ENCODE data around the gene EFR3B.
"Not testable (repeated sequence)": the region's sequence is repeated elsewhere in the genome, so short reads cannot be mapped to it uniquely, and the experiment has no call there.

Gene EFR3B

DNA sequence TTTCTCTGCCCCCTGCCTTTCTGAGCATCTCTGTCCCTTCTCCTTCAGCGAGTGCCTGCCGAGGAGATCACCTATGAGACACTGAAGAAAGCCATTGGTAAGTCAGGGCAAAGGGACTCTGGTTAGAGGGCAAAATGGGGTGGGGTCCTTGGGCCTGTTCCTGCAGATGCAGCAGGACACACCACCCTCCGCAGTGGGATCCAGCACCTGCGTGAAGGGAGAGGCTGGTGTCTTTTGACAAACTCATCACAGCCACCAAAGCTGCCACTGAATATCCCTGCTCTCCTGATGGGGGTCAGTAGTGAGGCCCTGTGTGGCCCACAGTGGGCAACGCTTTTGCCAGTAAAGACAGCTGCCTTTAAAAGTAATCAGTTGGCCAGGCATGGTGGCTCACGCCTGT lies 107.8 kb downstream of the EFR3B start:
- DNase-seq (ENCODE audit: low spot score), result no peak

DNA sequence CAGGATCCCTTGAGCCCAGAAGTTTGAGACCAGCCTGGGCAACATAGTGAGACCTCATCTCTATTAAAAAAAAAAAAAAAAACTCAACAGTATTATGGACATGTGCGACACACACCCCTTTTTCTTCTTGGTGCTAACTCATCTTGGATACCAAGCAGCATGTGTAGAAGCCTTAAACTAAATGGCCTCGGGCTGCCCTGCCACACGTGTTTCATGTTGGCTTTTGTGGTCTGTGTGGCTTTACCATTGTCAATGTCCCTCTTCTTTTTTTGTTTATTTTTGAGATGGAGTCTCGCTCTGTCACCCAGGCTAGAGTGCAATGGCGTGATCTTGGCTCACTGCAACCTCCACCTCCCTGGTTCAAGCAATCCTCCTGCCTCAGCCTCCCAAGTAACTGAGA lies 109.1 kb downstream of the EFR3B start:
- not testable (repeated sequence) for DNase-seq (ENCODE audit: low spot score)

DNA sequence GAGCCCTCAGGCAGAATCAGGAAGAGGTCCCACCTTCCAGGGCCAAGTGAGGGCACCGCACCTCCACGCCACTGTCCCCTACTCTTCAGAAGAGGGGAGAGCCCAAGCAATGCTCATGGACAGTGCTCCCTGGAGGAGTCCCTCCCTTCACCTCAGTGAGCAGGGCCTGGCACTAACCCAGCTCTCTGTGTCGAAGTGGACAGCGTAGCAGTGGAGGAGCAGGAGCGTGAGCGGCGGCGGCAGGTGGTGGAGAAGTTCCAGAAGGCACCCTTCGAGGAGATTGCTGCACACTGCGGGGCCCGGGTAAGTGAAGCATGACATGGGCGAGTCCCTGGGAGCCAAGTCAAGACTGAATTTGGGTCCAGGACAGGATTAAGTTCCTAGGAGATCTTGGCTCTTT lies 109.8 kb downstream of the EFR3B start:
- DNase-seq (ENCODE audit: low spot score), result no peak

DNA sequence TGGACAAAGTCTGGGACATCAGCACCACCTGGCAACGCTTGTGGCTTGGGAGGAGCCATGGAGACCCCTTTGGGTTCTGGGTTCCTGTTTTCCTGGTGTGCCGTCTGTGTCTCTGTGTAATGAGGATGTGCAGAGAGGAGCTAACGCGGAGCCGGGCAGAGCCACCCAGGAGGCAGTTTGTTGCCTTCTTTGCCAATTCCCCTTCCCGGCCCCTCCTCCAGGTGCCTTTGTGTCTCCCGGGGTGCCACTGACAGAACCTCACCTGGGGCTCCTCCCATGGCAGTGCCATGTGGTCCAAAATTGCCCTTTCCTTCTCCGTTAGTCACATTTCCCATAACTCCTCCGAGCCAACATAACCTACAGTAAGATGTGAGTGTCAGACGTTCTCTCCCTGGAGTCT lies 113.5 kb downstream of the EFR3B start:
- no peak for DNase-seq (ENCODE audit: low spot score)

DNA sequence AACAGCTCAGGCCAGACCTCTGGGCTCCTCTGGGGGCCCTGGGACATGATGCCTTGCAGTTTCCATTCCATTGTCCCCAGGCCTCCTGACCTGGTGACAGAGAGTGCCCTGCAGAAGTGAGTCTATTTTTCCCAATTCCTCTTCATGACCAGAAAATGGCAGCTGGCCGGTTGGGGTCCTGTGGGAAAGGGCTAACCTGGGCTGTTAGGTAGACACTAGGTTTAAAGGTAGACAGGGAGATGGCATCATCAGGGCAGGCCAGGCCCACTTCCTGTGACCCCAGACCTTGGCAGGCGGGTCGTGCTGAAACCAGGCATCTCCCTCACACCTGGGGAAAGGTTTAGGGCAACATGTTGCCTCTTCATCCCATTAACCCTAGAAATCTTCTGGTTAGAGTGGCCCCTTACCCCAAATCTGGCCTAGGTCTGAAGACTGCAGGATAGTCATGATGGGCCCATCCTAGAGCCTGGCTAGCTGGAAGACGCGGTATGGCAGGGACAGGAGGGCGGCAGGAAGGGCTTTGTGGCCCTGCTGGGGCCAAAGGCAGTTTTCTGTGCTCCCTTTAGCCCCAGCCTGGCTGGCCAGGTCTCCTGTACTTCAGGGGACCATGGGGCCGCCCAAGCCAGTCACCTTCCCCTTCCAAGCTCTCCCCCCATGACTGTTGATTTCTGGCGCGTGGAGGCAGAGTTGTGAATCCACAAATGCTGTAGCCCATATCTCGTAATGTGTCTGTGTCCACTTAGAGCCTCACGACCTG lies 116.4 kb downstream of the EFR3B start:
- DNase-seq (ENCODE audit: low spot score), result no peak

DNA sequence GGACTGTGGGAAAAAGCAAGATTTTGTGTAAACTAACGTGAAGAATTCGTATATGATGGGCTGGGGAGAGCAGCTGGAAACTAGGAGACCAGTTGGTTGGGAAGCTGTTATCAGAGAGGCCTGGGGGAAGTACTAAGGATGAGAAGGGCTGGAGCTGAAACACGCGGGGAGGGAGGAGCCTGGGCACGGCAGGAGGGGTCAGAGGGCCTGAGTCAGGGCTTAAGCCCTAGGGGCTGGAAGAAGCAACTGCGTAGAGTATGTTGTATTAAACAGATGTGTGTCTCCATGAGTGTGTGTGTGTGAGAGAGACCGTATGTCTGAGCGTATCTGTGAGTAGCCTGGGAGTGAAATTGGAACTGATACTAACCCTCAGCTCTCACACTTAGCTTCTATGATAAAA lies 118.1 kb downstream of the EFR3B start:
- no peak for DNase-seq (ENCODE audit: low spot score)

DNA sequence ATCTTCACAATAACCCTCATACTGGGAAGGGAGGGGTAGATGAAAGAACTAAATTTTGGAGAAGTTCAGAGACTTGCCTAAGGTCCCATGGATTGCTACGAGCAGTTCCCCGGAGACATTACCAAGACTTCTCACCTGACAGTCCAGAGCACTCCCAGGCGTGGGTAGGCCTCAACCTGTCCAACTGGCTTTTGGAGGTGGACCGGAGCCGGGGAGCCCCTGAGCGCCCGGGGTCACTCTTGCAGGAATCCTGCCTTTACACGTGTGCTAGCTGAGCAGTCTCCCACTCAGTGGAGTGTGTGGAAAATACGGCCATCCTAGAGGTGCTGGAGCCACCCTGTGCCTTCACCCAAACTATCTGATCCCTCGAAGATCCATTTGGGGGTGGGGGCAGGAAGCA lies 118.5 kb downstream of the EFR3B start:
- DNase-seq (ENCODE audit: low spot score), result no peak

DNA sequence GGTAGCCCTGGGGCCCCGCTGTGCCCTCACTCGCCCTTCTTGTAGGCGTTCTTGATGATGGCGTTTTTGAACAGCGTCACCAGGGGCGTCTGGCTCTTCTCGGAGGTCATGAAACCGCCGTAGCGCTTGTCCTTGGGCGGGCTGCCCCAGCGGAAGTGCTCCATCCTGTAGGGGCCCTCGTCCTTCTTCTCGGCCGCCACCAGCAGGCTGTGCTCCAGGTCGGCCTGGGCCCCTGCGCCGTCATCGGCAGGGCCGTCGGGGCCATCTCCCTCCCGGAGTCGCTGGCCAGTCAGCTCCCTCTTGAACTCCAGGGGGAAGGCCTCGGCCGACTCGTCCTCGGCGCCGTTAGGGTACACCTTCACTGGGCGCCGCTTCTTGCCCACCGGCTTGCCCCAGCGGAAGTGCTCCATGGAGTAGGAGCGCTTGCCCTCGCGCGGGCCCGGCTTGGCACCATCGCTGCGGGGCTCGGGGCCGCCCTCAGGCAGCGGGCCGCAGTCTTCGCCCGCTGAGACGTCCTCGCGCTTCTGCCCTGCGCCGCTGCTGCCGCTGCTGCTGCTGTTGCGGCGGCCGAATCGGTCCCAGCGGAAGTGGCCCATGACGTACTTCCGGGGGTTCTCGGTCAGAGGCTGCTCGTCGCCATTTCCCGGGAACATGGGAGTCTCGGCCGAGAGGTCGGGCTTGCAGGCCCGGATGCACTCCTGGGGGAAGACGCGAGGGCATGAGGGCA lies 119.3 kb downstream of the EFR3B start:
- peak; percentile 76 for DNase-seq (ENCODE audit: low spot score)

DNA sequence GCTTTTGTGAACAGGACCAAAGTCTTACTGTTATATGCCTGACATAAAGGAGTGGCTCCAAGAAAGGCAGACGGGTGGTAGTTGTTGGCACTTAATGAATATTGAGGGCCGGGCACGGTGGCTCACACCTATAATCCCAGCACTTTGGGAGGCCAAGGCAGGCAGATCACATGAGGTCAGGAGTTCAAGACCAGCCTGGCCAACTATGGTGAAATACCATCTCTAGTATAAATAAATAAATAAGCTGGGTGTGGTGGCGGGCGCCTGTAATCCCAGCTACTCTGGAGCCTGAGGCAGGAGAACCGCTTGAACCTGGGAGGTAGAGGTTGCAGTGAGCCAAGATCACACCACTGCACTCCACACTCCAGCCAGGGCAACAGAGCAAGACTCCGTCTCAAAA lies 120.2 kb downstream of the EFR3B start:
- not testable (repeated sequence) for DNase-seq (ENCODE audit: low spot score)

DNA sequence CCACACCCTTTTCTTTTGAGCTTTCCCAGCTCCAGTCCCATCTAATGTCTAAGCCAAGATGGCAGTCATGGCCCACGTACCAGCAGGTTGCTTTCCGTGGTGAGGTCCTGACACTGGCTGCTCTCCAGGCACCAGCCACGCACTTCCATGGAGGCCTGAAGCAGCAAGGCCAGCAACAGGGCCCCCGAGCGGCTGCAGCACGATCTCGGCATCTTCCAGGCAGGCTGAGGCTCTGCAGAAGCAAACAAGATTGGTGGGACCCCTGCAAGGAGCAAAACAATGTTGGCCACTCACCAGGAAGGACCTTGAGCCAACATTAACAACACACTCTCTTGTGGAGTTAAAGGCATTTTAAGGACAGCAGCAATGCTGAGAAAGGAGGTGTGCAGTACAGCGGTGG lies 122.7 kb downstream of the EFR3B start:
- DNase-seq (ENCODE audit: low spot score), result no peak

DNA sequence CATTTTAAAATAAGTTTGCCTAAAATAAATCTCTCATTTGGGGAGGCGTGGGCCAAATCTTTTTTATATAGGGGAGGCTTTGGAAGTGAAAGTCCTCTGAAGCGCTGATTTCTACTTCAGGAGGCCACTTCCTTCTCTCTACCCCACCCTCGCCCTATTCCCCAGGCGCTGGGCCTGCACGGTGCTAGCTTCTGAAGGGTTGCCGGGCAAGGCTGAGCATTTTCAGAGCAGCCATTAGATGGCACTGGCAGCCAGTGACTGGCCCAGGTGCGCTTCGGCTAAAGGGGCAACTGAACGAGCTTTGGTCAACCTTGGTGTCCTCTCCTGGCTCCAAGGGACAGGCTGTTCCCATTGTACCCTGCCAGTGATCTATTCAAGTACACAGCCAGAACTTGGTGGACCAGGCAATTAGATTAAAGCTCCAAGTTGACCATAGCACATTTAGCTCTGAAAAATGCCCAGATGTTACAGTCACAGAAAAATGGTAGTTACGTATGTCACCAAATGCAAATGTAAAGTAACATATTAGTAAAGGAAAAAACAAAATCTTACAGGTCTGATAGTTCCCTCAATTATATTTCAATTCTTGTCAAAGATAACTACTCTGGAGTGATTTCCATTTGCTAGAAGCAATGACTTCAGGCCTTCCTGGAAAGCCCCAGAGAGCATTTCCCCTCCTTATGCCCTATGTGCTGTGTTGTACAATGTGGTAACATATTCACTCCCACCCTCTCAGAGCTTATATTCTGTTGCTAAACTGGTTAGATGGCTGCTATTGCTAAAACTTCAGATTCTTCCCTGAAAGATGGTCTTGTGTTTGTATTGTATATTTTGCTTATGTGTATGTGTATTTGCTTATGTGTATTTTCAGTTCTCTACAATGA lies 124.4 kb downstream of the EFR3B start:
- DNase-seq (ENCODE audit: low spot score), result peak; percentile 47

DNA sequence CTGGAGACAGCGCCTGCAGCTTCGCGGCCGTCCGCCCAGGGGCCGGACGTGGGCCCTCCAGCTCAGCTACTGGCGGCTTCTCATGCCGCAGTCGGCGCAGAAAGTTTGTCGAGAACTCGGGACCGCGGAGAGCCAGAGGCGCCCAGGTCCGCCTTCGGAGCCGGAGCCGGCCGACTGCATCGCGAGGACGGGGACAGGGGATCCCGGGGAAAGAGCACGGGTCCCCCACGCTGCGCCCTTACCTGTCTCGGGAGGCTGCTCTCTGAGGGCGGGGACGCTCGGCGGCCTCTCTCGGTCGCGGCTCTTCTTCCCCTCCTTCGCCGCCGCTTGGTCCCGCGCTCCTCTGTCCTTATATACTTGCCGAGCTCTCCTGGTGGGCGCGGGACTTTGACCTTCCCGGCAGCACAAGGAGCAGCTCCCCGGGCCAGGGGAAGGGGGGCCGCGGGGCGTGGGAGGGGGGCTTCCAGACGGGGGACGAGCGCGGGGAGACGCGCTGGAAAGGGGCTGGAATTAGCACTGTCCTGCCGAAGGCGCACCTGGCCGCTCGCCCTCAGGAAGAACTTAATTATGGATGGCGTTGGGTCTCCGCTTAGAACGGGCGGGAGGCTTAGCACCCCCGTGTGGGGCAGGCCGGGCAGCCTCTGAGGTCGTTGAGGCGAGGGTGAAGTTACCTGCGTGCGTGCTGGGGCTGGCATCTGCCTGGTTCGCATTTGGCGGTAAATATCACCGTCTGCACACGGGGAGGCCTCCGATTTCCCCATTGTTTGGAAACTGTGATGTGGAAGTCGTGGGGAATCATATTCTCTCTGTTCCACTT lies 126.6 kb downstream of the EFR3B start, which contains the start of gene POMC:
TSS of gene POMC (minus strand) at position 325 of the 817 bp plus-strand sequence. CDS start 3,808 bp downstream, outside the sequence.
- peak; percentile 5 for DNase-seq (ENCODE audit: low spot score)

DNA sequence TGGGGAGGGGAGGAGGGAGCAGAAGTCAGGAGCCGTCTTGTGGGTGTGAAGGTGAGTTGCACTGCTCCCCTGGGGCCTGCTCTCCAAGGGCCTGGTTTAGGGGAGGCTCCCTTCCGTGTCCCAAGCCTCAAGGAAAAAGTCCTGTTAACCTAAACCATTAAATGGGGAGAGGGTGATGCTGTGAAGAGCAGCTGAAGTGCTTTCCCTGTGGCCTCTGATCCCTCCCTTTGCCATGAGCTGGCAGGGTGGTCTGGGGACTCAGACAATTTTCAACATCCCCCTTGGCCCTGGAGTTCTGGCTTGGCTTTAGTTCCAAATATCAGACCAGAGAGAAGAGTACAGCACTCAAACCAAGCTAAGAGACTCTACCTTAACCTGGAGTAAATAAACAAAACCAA lies 127.2 kb downstream of the EFR3B start:
- DNase-seq (ENCODE audit: low spot score), result no peak

DNA sequence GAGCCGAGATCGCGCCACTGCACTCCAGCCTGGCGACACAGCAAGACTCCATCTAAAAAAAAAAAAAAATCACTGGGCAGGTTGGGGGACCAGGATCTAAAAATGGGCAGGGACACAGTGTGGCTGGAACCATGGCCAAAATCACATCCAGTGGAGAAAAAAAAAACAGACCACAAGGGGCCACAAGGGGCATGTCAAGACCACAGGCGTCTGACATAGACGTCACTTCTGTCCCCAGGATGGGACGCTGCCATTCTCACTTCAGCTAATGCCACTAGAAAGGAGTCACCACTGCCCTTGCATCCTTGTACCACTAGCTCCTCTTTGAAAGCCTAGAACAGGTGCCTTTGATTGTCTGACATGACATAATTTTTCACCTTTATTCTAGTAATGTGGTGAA lies 129.0 kb downstream of the EFR3B start:
- DNase-seq (ENCODE audit: low spot score), result no peak

DNA sequence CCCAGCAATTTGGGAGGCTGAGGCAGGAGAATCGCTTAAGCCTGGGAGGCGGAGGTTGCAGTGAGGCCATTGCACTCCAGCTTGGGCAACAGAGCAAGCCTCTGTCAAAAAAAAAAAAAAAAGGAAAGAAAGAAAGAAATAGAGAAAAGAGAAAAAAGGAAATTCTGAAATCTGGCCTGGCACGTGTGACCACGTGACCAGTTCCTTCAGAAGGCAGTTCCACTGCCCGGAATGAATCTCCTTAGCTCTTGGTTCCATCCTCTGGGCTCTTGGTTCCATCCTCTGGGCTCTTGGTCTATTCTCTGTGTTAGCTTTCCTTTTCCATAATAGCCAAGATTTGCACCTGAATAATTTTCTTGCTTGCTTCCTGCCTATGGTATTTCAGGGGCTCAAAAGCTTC lies 131.8 kb downstream of the EFR3B start:
- DNase-seq (ENCODE audit: low spot score), result no peak

DNA sequence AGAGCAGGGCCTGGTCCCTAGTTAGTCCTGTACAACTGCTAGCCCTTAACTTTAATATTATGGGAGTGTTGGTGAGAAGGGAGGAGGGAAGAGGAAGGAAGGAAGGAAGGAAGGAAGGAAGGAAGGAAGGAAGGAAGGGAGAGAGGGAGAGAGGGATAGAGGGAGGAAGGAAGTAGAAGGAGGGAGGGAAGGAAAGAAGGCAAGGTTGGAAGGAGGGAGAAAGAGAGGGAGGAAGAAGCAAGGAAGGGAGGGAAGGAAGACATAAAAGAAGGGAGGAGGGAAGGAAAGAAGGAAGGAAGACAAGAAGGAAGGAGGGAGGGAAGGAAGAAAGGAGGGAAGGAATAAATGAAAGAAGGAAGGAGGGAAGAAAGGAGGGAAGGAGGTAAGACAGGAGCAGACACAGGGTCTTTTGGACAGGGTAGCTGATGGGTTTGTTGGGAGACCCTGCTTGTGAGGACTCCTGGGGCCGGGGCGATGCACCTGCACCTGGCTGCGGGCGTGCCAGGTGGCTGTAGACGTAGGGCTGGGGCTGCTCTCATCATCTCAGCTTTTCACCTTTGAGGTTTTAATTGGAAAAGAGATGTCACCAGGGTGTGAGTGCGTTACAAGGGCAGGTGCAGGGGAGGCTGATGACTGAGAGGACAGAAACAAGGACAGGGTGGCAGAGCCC lies 132.5 kb downstream of the EFR3B start:
- no peak for DNase-seq (ENCODE audit: low spot score)

DNA sequence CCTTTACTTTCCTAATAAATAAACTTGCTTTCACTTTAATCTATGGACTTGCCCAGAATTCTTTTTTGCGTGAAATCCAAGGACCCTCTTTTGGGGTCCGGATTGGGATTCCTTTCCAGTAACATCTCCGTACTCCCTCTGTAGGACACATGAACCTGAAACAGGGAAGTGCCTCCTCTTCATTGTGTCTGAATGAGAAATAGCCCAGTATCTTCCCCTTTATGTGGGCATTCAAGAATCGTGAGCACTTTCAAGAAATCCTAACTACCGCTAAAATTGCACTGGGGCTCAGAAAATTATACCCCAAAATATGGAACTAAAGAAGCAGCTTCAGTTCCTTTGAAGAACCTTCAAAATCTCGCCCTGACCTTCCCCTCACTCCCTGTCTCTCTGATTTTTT lies 134.3 kb downstream of the EFR3B start:
- DNase-seq (ENCODE audit: low spot score), result no peak

DNA sequence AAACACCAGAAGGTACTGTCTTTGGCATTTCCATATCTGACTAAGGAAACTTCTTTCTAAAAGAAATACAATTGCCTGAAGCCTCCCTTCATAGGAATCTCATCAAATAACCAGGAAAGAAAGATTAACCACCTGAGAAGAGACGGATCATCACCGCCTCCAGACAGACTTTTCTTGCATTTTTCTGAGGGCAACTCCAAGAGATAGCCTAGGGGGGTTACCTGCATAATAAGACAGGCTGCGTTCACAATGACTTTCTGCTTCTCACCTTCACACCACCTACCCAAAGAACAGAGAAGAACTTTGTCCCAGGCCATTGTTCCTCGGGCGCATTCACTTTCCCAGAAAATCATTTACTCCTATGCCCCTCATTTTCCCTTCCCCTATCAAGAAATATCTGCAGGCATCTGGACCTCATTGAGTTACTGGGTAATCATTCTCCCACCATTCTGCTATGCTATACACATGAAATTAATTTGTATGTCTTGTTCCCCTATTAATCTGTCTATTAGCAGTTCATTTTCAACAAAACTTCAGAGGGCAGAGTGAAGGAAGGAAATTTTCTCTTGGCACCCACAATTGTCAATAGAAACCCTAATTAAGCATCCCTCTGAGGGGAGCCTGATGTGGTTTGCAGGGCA lies 134.8 kb downstream of the EFR3B start:
- DNase-seq (ENCODE audit: low spot score), result no peak

DNA sequence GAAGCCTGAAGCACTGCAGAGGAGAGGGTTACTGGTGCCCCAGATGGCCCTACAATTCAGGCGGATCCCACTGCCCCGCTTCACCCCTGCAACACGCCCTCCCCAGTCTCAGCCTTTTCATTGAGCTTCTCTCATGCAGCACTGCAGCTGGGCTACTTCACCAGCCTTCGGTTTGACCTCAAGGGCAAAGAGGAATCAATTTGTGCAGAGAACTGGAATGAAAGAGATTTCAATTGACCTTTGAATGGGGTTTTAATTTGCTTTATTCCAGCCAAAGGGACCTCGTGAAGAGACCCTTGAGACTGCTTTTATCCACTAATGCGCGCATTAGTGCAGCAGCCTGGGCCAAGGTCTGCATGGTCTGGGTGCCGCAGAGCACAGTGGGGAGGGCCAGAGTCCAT lies 135.3 kb downstream of the EFR3B start:
- no peak for DNase-seq (ENCODE audit: low spot score)

DNA sequence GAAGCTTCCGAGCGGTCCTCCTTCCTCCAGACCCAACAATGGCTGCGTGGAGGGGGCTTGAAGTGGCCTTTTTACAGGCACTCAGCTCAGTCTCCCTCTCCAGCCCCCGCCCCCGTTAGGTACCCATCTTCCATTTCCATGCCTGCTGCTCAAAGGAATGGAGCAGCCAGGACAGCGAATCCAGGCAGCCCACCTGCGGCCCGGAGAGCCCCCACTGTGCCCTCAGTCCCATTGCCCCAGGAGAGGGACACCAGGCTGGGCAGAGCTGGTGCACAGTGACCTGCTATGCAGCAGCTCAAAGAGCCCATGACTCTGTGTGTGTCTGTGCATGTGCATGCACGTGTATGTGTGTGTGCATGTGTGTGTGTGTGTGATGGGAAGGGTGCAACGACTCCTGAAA lies 137.1 kb downstream of the EFR3B start:
- no peak for DNase-seq (ENCODE audit: low spot score)

DNA sequence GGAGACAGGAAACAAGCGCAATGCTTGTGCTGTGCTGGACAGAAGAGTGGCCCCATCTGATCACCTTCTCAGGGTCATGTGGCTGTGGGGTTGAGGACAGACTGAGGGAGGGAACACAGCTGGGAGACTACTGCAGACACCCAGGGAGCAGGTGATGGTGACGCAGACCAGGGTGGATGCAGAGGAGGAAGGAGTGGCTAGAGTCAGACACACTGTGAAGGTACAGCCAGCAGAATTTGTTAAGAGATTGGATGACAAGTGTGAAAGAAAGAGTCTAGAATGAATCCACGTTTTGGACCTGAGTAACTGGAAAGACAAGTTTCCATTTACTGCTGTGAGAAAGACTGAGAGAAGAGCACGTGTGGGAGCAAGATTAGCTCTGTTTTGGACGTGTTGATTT lies 142.4 kb downstream of the EFR3B start:
- DNase-seq (ENCODE audit: low spot score), result no peak
